Measurements from ENCODE around the gene NAGK. TPM values are rescaled to one million over a fixed set of nuclear protein-coding genes. Genes with fewer than 3 reads are reported as not detected.

NAGK gene
- total and polyA plus RNA-seq, 2 donors (not counting 3 experiments of a cell fraction or from before 2014, with no cell fraction given), result 130 to 184 TPM

DNA sequence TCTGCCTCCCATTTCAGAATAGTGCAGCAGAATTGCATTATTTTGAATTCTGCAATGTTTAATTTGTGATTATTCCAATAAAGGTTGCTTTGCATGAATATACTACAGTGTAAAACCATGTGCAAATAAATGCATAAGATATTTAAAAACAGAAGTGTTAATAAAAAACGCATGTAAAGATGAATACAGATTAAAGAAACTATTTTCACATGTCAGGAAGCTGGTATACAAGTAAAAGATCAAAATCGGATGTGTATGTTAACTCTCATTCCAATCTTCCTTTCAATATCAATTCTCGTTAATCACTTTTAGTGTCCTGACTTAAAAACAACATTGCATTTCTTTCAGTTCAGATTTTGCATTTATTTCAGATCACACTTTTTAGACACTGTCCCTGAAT lies 58.5 kb downstream of the NAGK start:
- dilution Hi-C loops (cut with MboI; ENCODE audit: extremely low pct_ligation_motif_present, low sequenced_read_pairs), result no loop called here
- Histone ChIP-seq H3K79me2 (ENCODE audit: control insufficient read depth, insufficient read depth, low read length) (peaks cover 23% of the 10 kb centered on the region), H3K27me3 (ENCODE audit: control insufficient read depth in 2 of 2, insufficient read depth in 2 of 2, low read length in 2 of 2) (no peaks in the 10 kb centered on the region), H4K20me1 (replicated peaks; ENCODE audit: control insufficient read depth, extremely low read depth, insufficient read depth, low read length) (no peaks in the 10 kb centered on the region), H3K9me3 (replicated peaks; ENCODE audit: control insufficient read depth, insufficient read depth, low read length) (no peaks in the 10 kb centered on the region), H3K4me1 (ENCODE audit: control insufficient read depth, extremely low read depth, insufficient read depth, low read length) (peaks cover 13% of the 10 kb centered on the region), H3K9me1 (replicated peaks; ENCODE audit: control insufficient read depth, extremely low read depth, insufficient read depth, low read length) (no peaks in the 10 kb centered on the region), H3K4me2 (ENCODE audit: insufficient read depth, low read length) (no peak overlapping the region), H3K27ac (ENCODE audit: insufficient read depth, low read depth, low read length) (no peak overlapping the region), H3K36me3 (ENCODE audit: control insufficient read depth in 2 of 2, extremely low read depth in 1 of 2, insufficient read depth in 2 of 2, low read length in 2 of 2) (peaks cover 0 to 2% of the 10 kb centered on the region in 2 experiments), H2AFZ (ENCODE audit: low read depth, low read length) (no peak overlapping the region), H3K9ac (replicated peaks; ENCODE audit: extremely low read depth, insufficient read depth, low read length) (no peak overlapping the region), H3K4me3 (replicated peaks in 1 of 3; ENCODE audit: insufficient read depth in 1 of 3, low read depth in 1 of 3, low read length in 3 of 3) (no peak overlapping the region)
- TF ChIP-seq MYC (IDR thresholded peaks at IDR 0.05; ENCODE audit: low read depth, low read length) (no peak), GATA2 (IDR thresholded peaks at IDR 0.05; ENCODE audit: insufficient read depth, insufficient read length, low read depth, low read length) (no peak), JUN (IDR thresholded peaks at IDR 0.05; ENCODE audit: borderline replicate concordance, insufficient read depth, insufficient read length, low read depth) (no peak), FOS (IDR thresholded peaks at IDR 0.05; ENCODE audit: borderline replicate concordance, insufficient read depth, low read length) (no peak), POLR2AphosphoS5 (IDR thresholded peaks at IDR 0.05; ENCODE audit: insufficient read depth, low read depth, low read length) (no peak), EZH2 (IDR thresholded peaks at IDR 0.05; ENCODE audit: borderline replicate concordance, low read depth, low read length, severe bottlenecking) (no peak), POLR2A (IDR thresholded peaks at IDR 0.05; ENCODE audit: low read depth, low read length) (no peak)
- TF ChIP-seq, protein P1, sequence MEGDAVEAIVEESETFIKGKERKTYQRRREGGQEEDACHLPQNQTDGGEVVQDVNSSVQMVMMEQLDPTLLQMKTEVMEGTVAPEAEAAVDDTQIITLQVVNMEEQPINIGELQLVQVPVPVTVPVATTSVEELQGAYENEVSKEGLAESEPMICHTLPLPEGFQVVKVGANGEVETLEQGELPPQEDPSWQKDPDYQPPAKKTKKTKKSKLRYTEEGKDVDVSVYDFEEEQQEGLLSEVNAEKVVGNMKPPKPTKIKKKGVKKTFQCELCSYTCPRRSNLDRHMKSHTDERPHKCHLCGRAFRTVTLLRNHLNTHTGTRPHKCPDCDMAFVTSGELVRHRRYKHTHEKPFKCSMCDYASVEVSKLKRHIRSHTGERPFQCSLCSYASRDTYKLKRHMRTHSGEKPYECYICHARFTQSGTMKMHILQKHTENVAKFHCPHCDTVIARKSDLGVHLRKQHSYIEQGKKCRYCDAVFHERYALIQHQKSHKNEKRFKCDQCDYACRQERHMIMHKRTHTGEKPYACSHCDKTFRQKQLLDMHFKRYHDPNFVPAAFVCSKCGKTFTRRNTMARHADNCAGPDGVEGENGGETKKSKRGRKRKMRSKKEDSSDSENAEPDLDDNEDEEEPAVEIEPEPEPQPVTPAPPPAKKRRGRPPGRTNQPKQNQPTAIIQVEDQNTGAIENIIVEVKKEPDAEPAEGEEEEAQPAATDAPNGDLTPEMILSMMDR (IDR thresholded peaks at IDR 0.05; ENCODE audit: extremely low read depth in 1 of 2, insufficient read depth in 1 of 2, low read depth in 1 of 2, low read length in 2 of 2), result no peak
- TF ChIP-seq, protein P2, sequence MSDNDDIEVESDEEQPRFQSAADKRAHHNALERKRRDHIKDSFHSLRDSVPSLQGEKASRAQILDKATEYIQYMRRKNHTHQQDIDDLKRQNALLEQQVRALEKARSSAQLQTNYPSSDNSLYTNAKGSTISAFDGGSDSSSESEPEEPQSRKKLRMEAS (IDR thresholded peaks at IDR 0.05; ENCODE audit: insufficient read depth, insufficient read length), result no peak
- ChIA-PET CTCF (interaction anchor here (0.7 to 1.7 kb wide), 2 partner anchors 26 to 179 kb away, joined by 3 to 11 read pairs; no protein-coding TSS in a partner anchor), POLR2A (no interaction called here)
- no peak for FAIRE-seq
- DNase-seq (ENCODE audit: low read depth, low spot score), result no peak
- intact Hi-C loops (cut with micrococcal nuclease), result no loop called here
- no TSS peak for BruUV-seq (replicated peaks)

Other genes with a start within 250 kb of the NAGK start
- not detected in 2 replicates for gene CLEC4F, start 248.0 kb upstream of the NAGK start, total RNA-seq
- not detected in 2 replicates for gene CLEC4F, start 248.0 kb upstream of the NAGK start, polyA plus RNA-seq
- not detected in 2 replicates for gene CD207, start 232.8 kb upstream of the NAGK start, total RNA-seq
- gene CD207, start 232.8 kb upstream of the NAGK start, polyA plus RNA-seq, result not detected in 2 replicates
- 0.28 TPM in 1 of 2 replicates, not detected in the other for gene VAX2, start 168.1 kb upstream of the NAGK start, total RNA-seq
- 0.57 and 0.89 TPM in 2 replicates for gene VAX2, start 168.1 kb upstream of the NAGK start, polyA plus RNA-seq
- gene ATP6V1B1, start 132.7 kb upstream of the NAGK start, total RNA-seq, result 0.60 and 0.77 TPM in 2 replicates
- gene ATP6V1B1, start 132.7 kb upstream of the NAGK start, polyA plus RNA-seq, result 0.35 TPM in 1 of 2 replicates, not detected in the other
- gene ANKRD53, start 90.0 kb upstream of the NAGK start, total RNA-seq, result 1.3 and 2.2 TPM in 2 replicates
- 1.4 and 1.7 TPM in 2 replicates for gene ANKRD53, start 90.0 kb upstream of the NAGK start, polyA plus RNA-seq
- 63.3 and 71.2 TPM in 2 replicates for gene TEX261, start 73.8 kb upstream of the NAGK start, total RNA-seq
- gene TEX261, start 73.8 kb upstream of the NAGK start, polyA plus RNA-seq, result 98.0 and 98.1 TPM in 2 replicates
- gene MCEE, start 61.6 kb downstream of the NAGK start, total RNA-seq, result 6.8 and 9.9 TPM in 2 replicates
- gene MCEE, start 61.6 kb downstream of the NAGK start, polyA plus RNA-seq, result 4.0 and 4.9 TPM in 2 replicates
- gene MPHOSPH10, start 62.0 kb downstream of the NAGK start, total RNA-seq, result 31.4 and 38.8 TPM in 2 replicates
- 3.0 and 4.4 TPM in 2 replicates for gene MPHOSPH10, start 62.0 kb downstream of the NAGK start, polyA plus RNA-seq
- gene PAIP2B, start 158.5 kb downstream of the NAGK start, total RNA-seq, result 0.58 and 0.62 TPM in 2 replicates
- gene PAIP2B, start 158.5 kb downstream of the NAGK start, polyA plus RNA-seq, result 0.13 and 0.21 TPM in 2 replicates